Hematopoietic multipotent progenitor cell treated with erythropoietin and hydrocortisone succinate and interleukin-3 and kit ligand, for 17 days (in vitro differentiated cells): Measurements from ENCODE around the gene WDR45.

Experiments used
- DNase-seq: peaks from one replicate; pipeline ENCODE4 v3.0.0-alpha.2; 2015; ENCODE audit warnings: low spot score

WDR45 gene

GRCh38 chrX:49043220-49043986, 36.3 kb downstream of the WDR45 start, which contains the start of gene TFE3:
Gene TFE3, minus strand, starts transcription at chrX:49043357. Its CDS starts 131 bp downstream, at chrX:49043226.
- DNase-seq, result peak; percentile 99

- DNase-seq, result peak; percentile 47
These were observed 37.0 kb downstream of the WDR45 start for GRCh38 chrX:49042581-49043219.

GRCh38 chrX:49041744-49042580, 37.7 kb downstream of the WDR45 start:
- peak; percentile 49 for DNase-seq

GRCh38 chrX:49040376-49040955, 39.2 kb downstream of the WDR45 start:
- DNase-seq, result no peak

GRCh38 chrX:49039598-49040375, 39.9 kb downstream of the WDR45 start:
- peak; percentile 79 for DNase-seq

GRCh38 chrX:49037883-49038475, 41.7 kb downstream of the WDR45 start:
- no peak for DNase-seq

- no peak for DNase-seq
These were observed 49.4 kb downstream of the WDR45 start for GRCh38 chrX:49030283-49030682.

- peak; percentile 11 for DNase-seq
These were observed 49.8 kb downstream of the WDR45 start for GRCh38 chrX:49029876-49030275.
